HG03520 (cell line): Measurements from ENCODE around the gene KRTAP12-3.
"Not testable (repeated sequence)": the region's sequence is repeated elsewhere in the genome, so short reads cannot be mapped to it uniquely, and the experiment has no call there.

Experiments
- ATAC-seq: cut with Tn5 transposase; IDR thresholded peaks from one replicate; pipeline ENCODE4 v1.9.1; 2021; ENCODE audit warnings: mild to moderate bottlenecking, moderate library complexity; ENCODE audit not compliant: unreplicated experiment

KRTAP12-3 gene

GRCh38 chr21:44682580-44683151 is 24.9 kb downstream of the KRTAP12-3 start:
- no peak for ATAC-seq

- no peak for ATAC-seq
Observed at GRCh38 chr21:44684077-44684476, 26.3 kb downstream of the KRTAP12-3 start.

GRCh38 chr21:44684483-44684882 is 26.8 kb downstream of the KRTAP12-3 start:
- no peak for ATAC-seq

- ATAC-seq = not testable (repeated sequence)
Observed at GRCh38 chr21:44685050-44685449, 27.3 kb downstream of the KRTAP12-3 start.

GRCh38 chr21:44686000-44686781 is 28.5 kb downstream of the KRTAP12-3 start:
- no peak for ATAC-seq

- no peak for ATAC-seq
Observed at GRCh38 chr21:44686843-44687561, 29.3 kb downstream of the KRTAP12-3 start.

GRCh38 chr21:44687671-44688070 is 29.9 kb downstream of the KRTAP12-3 start:
- ATAC-seq = no peak

GRCh38 chr21:44689740-44690139 is 32.0 kb downstream of the KRTAP12-3 start:
- not testable (repeated sequence) for ATAC-seq

- ATAC-seq = no peak
Observed at GRCh38 chr21:44691686-44692085, 34.0 kb downstream of the KRTAP12-3 start.

GRCh38 chr21:44692798-44693512 is 35.2 kb downstream of the KRTAP12-3 start:
- no peak for ATAC-seq

GRCh38 chr21:44694776-44695175 is 37.0 kb downstream of the KRTAP12-3 start:
- no peak for ATAC-seq

- ATAC-seq = no peak
Observed at GRCh38 chr21:44695184-44695583, 37.5 kb downstream of the KRTAP12-3 start.

- no peak for ATAC-seq
Observed at GRCh38 chr21:44695641-44696040, 37.9 kb downstream of the KRTAP12-3 start.

- ATAC-seq = no peak
Observed at GRCh38 chr21:44696572-44696971, 38.8 kb downstream of the KRTAP12-3 start.

GRCh38 chr21:44697172-44697810 is 39.6 kb downstream of the KRTAP12-3 start, which contains the start of gene KRTAP10-12:
Gene KRTAP10-12, plus strand, starts transcription at chr21:44697172. Its CDS starts 30 bp downstream, at chr21:44697202.
- not testable (repeated sequence) for ATAC-seq

GRCh38 chr21:44697811-44698734 is 40.3 kb downstream of the KRTAP12-3 start:
- ATAC-seq = no peak

GRCh38 chr21:44699502-44700001 is 41.8 kb downstream of the KRTAP12-3 start:
- ATAC-seq = no peak

- ATAC-seq = no peak
Observed at GRCh38 chr21:44700101-44701022, 42.6 kb downstream of the KRTAP12-3 start.
